Keratinocyte (primary cell): ENCODE measurements around the gene DENND5A. TPM values are rescaled to one million over a fixed set of nuclear protein-coding genes. Genes with fewer than 3 reads are reported as not detected.
A peak's percentile ranks its signal among the peaks of the same experiment; 100 is the strongest.

ENCODE experiments used
- DNase-seq: peaks from one replicate; pipeline ENCODE4 v3.0.0-alpha.2; 2011; ENCODE audit warnings: low read depth, missing footprints, low spot score
- FAIRE-seq: peaks from 2 replicates; lab custom pipeline; 2011; peaks lifted over from hg19 to GRCh38; lab: Jason Lieb, UNC
- H2AFZ ChIP-seq: 2 replicates; pipeline ENCODE4 v1.6.0; 2012; ENCODE audit warnings: low read length, control low read depth, inconsistent platforms; ENCODE audit not compliant: control insufficient read depth
- H3K27ac ChIP-seq: 2 replicates; pipeline ENCODE4 v1.5.1; 2011; ENCODE audit warnings: low read length; ENCODE audit not compliant: control insufficient read depth, insufficient read depth
- H3K27me3 ChIP-seq: 3 replicates; pipeline ENCODE4 v1.6.0; 2011; ENCODE audit warnings: low read length; ENCODE audit not compliant: control insufficient read depth, insufficient read depth; ENCODE audit errors: extremely low read depth
- H3K36me3 ChIP-seq, 2 experiments: 2 replicates in 1 of 2; 3 replicates in 1 of 2; pipeline ENCODE4 v1.5.1; 2011; ENCODE audit warnings: low read length in 2 of 2, mild to moderate bottlenecking in 1 of 2; ENCODE audit not compliant: control insufficient read depth in 2 of 2, insufficient read depth in 2 of 2; ENCODE audit errors: extremely low read depth in 1 of 2
- H3K4me1 ChIP-seq: 3 replicates; pipeline ENCODE4 v1.5.1; 2011; ENCODE audit warnings: low read length; ENCODE audit not compliant: control insufficient read depth, insufficient read depth; ENCODE audit errors: extremely low read depth
- H3K4me2 ChIP-seq: 3 replicates; pipeline ENCODE4 v1.6.0; 2011; ENCODE audit warnings: low read depth, low read length; ENCODE audit not compliant: control insufficient read depth, insufficient read depth; ENCODE audit errors: extremely low read depth
- H3K4me3 ChIP-seq, 3 experiments: fragments of 200-600 bp in 1 of 3; sonication (generic) in 1 of 3; 2 replicates in 2 of 3; 3 replicates in 1 of 3; pipeline ENCODE4 v1.5.1; 2011 to 2016; ENCODE audit warnings: low read length in 3 of 3, mild to moderate bottlenecking in 3 of 3, control low read depth in 2 of 3, inconsistent platforms in 1 of 3, low read depth in 1 of 3, mixed read lengths in 1 of 3, mixed run types in 1 of 3, moderate library complexity in 1 of 3; ENCODE audit not compliant: control insufficient read depth in 2 of 3, insufficient read depth in 2 of 3; ENCODE audit errors: extremely low read depth in 1 of 3
- H3K79me2 ChIP-seq: 2 replicates; pipeline ENCODE4 v1.6.0; 2012; ENCODE audit warnings: low read length; ENCODE audit not compliant: control insufficient read depth, insufficient read depth
- H3K9ac ChIP-seq: 3 replicates; pipeline ENCODE4 v1.6.0; 2011; ENCODE audit warnings: low read length; ENCODE audit not compliant: control insufficient read depth, insufficient read depth; ENCODE audit errors: extremely low read depth
- H3K9me1 ChIP-seq: 3 replicates; pipeline ENCODE4 v1.6.0; 2011; ENCODE audit warnings: low read length; ENCODE audit not compliant: control insufficient read depth, insufficient read depth; ENCODE audit errors: extremely low read depth
- H3K9me3 ChIP-seq: 2 replicates; pipeline ENCODE4 v1.5.1; 2012; ENCODE audit warnings: low read depth, low read length; ENCODE audit not compliant: control insufficient read depth
- H4K20me1 ChIP-seq: 3 replicates; pipeline ENCODE4 v1.6.0; 2011; ENCODE audit warnings: low read length; ENCODE audit not compliant: control insufficient read depth, insufficient read depth; ENCODE audit errors: extremely low read depth
- CTCF ChIP-seq, 3 experiments: IDR thresholded peaks in 1 of 3; conservative IDR thresholded peaks in 1 of 3; optimal IDR thresholded peaks in 1 of 3; 2 replicates in 2 of 3; 3 replicates in 1 of 3; pipeline versions ENCODE3 to v1.5.1; 2011; ENCODE audit warnings: low read length in 3 of 3, mild to moderate bottlenecking in 3 of 3, moderate library complexity in 2 of 3, control low read depth in 1 of 3, inconsistent platforms in 1 of 3; ENCODE audit not compliant: insufficient read depth in 2 of 3; ENCODE audit errors: extremely low read depth in 1 of 3
- EZH2 ChIP-seq: IDR thresholded peaks from one replicate; pipeline ENCODE4 v1.6.1; 2012; ENCODE audit warnings: inconsistent platforms, mild to moderate bottlenecking, low read length, moderate library complexity
- dilution Hi-C: fragments of 300-500 bp; cut with MboI; formaldehyde crosslinking; loops from one replicate; pipeline ENCODE4 v1.7.0; 2020; ENCODE audit warnings: low sequenced_read_pairs; ENCODE audit not compliant: extremely low pct_ligation_motif_present
- polyA plus RNA-seq, 5 experiments: library from polyadenylated mRNA; depleted of rRNA in 3 of 5; stranded (reverse) in 3 of 5; stranded (forward) in 1 of 5; unstranded in 1 of 5; fragments of >200 nt; gene quantifications; 1 replicate in 1 of 5; 2 replicates in 3 of 5; 3 replicates in 1 of 5; pipeline versions ENCODE4 v1.2.1 to v1.2.3, GENCODE V29; 2011 to 2012; ENCODE audit warnings: missing spikeins in 2 of 5, low read depth in 1 of 5, low replicate concordance in 1 of 5

The DENND5A gene
- polyA plus RNA-seq, 1 donor (not counting 4 experiments of a cell fraction or from before 2014, with no cell fraction given): 49.1 TPM

GRCh38 chr11:9137293-9138132 lies 127.6 kb downstream of the DENND5A start:
- peak; percentile 68 for FAIRE-seq
- no peak overlapping the region for H3K9ac ChIP-seq

GRCh38 chr11:9136741-9137140 lies 128.4 kb downstream of the DENND5A start:
- H3K9ac ChIP-seq: no peak overlapping the region
- H3K27me3 ChIP-seq: no peaks in the 10 kb centered on the region

More at GRCh38 chr11:9137293-9138132, 127.6 kb downstream of the DENND5A start:
- Histone ChIP-seq H3K9me1 (no peaks in the 10 kb centered on the region), H3K27ac (no peak overlapping the region), H3K27me3 (no peaks in the 10 kb centered on the region), H3K9me3 (no peaks in the 10 kb centered on the region), H3K79me2 (no peaks in the 10 kb centered on the region), H2AFZ (no peak overlapping the region), H3K36me3 (peaks cover 6 to 11% of the 10 kb centered on the region in 2 experiments), H3K4me1 (peaks cover 28% of the 10 kb centered on the region), H3K4me2 (peak overlapping the region; percentile 36), H3K4me3 (no peak overlapping the region), H4K20me1 (no peaks in the 10 kb centered on the region)
- dilution Hi-C loops: no loop called here
- TF ChIP-seq EZH2 (no peak), CTCF (optimal IDR thresholded peaks at IDR 0.05 in 1 of 3, IDR thresholded peaks at IDR 0.05 in 1 of 3, conservative IDR thresholded peaks at IDR 0.05 in 1 of 3; ENCODE audit: extremely low read depth in 1 of 3, insufficient read depth in 2 of 3, low read length in 3 of 3) (peak; percentile 94 to 99 (median 99))
- peak; percentile 30 for DNase-seq

More at GRCh38 chr11:9136741-9137140, 128.4 kb downstream of the DENND5A start:
- no peaks in the 10 kb centered on the region for H3K9me1 ChIP-seq
- TF ChIP-seq CTCF (optimal IDR thresholded peaks at IDR 0.05 in 1 of 3, IDR thresholded peaks at IDR 0.05 in 1 of 3, conservative IDR thresholded peaks at IDR 0.05 in 1 of 3; ENCODE audit: extremely low read depth in 1 of 3, insufficient read depth in 2 of 3, low read length in 3 of 3): no peak
- TF ChIP-seq EZH2: no peak
- H2AFZ ChIP-seq: no peak overlapping the region
- no peak overlapping the region for H3K4me3 ChIP-seq
- H4K20me1 ChIP-seq: no peaks in the 10 kb centered on the region
- DNase-seq (no peak), FAIRE-seq (no peak)
- H3K4me1 ChIP-seq: peaks cover 28% of the 10 kb centered on the region
- dilution Hi-C loops: no loop called here
- no peaks in the 10 kb centered on the region for H3K9me3 ChIP-seq
- no peak overlapping the region for H3K4me2 ChIP-seq
- H3K36me3 ChIP-seq: peaks cover 6 to 9% of the 10 kb centered on the region in 2 experiments
- no peaks in the 10 kb centered on the region for H3K79me2 ChIP-seq
- H3K27ac ChIP-seq: no peak overlapping the region
